Panc1 (cell line): ENCODE data around the gene BCAS3. TPM values are rescaled to one million over a fixed set of nuclear protein-coding genes. Genes with fewer than 3 reads are reported as not detected.

Experiments
- ATAC-seq: fragments of 200-7000 bp; cut with Tn5 transposase; 2 replicates; pipeline ENCODE4 v1.9.1; 2020; ENCODE audit warnings: mild to moderate bottlenecking, moderate library complexity
- BruUV-seq: library from RNA; stranded (reverse); fragments of 400-500 nt; replicated peaks from 2 replicates; lab custom pipeline; 2021; lab: Mats Ljungman, UMichigan
- CTCF ChIA-PET: fragments of 300-600 bp; sonication (Branson Sonifier 250); formaldehyde crosslinking; loops from one replicate; lab custom pipeline; 2022; ENCODE audit warnings: antibody characterized with exemption; lab: Charles Lee
- POLR2A ChIA-PET: fragments of 300-600 bp; sonication (Branson Sonifier 250); formaldehyde crosslinking; loops from one replicate; lab custom pipeline; 2022; ENCODE audit warnings: antibody characterized with exemption; lab: Charles Lee
- DNase-seq: peaks from one replicate; pipeline ENCODE4 v3.0.0-alpha.2; 2010; ENCODE audit warnings: low read depth, low spot score
- H3K27ac ChIP-seq: 2 replicates; pipeline ENCODE4 v1.5.1; 2011; ENCODE audit warnings: mild to moderate bottlenecking, low read length, inconsistent platforms
- H3K27me3 ChIP-seq: fragments of 200-500 bp; sonication (Bioruptor generic); 2 replicates; pipeline ENCODE4 v1.6.0; 2014; ENCODE audit warnings: low read length, inconsistent platforms; ENCODE audit not compliant: control insufficient read depth, insufficient read depth
- H3K36me3 ChIP-seq: fragments of 200-500 bp; sonication (Bioruptor generic); 2 replicates; pipeline ENCODE4 v1.5.1; 2014; ENCODE audit warnings: inconsistent platforms, mild to moderate bottlenecking, low read length, moderate library complexity; ENCODE audit not compliant: control insufficient read depth, insufficient read depth
- H3K4me1 ChIP-seq: 2 replicates; pipeline ENCODE4 v1.5.1; 2011; ENCODE audit warnings: inconsistent platforms, mild to moderate bottlenecking, low read length, moderate library complexity; ENCODE audit not compliant: control insufficient read depth, insufficient read depth
- H3K4me3 ChIP-seq, 2 experiments: 2 replicates each; pipeline ENCODE4 v1.5.1; 2011 to 2012; ENCODE audit warnings: low read depth in 2 of 2, low read length in 2 of 2, mild to moderate bottlenecking in 2 of 2, inconsistent platforms in 1 of 2, moderate library complexity in 1 of 2
- H3K9me3 ChIP-seq: fragments of 200-500 bp; sonication (Bioruptor generic); 2 replicates; pipeline ENCODE4 v1.5.1; 2014; ENCODE audit warnings: low read depth, mild to moderate bottlenecking, inconsistent platforms, low read length, moderate library complexity; ENCODE audit not compliant: control insufficient read depth, insufficient read depth
- POLR2AphosphoS5 ChIP-seq: IDR thresholded peaks from 2 replicates; pipeline ENCODE4 v1.6.1; 2012; ENCODE audit warnings: mild to moderate bottlenecking, low read depth, low read length, moderate library complexity
- SIN3A ChIP-seq: IDR thresholded peaks from 2 replicates; pipeline ENCODE4 v1.6.1; 2012; ENCODE audit warnings: low read depth, mild to moderate bottlenecking, low read length, moderate library complexity, borderline replicate concordance; ENCODE audit not compliant: insufficient read depth
- TCF7L2 ChIP-seq: IDR thresholded peaks from 2 replicates; pipeline ENCODE4 v1.6.1; 2011; ENCODE audit warnings: mild to moderate bottlenecking, low read depth, low read length, inconsistent platforms
- in situ Hi-C: cut with HindIII; loops from 2 replicates; pipeline ENCODE4 v1.10.0; 2016; ENCODE audit warnings: low sequenced_read_pairs, low pct_unique_long_range_greater_than_20kb
- intact Hi-C: fragments of 100-400 bp; cut with micrococcal nuclease; formaldehyde crosslinking; loops from one replicate; pipeline ENCODE4 v1.10.0; 2022; ENCODE audit not compliant: unreplicated experiment
- total RNA-seq: library from RNA; stranded (reverse); gene quantifications from one replicate; pipeline ENCODE4 v1.2.1, GENCODE V29; 2021; ENCODE audit not compliant: unreplicated experiment
- TF ChIP-seq, protein P1 (sequence below), 2 experiments: IDR thresholded peaks; 2 replicates each; pipeline ENCODE4 v1.6.1; 2011 to 2012; ENCODE audit warnings: low read depth in 2 of 2, control low read depth in 1 of 2, low read length in 1 of 2, mild to moderate bottlenecking in 1 of 2, moderate library complexity in 1 of 2; ENCODE audit not compliant: insufficient read depth in 1 of 2
- TF ChIP-seq, protein P2 (sequence below): fragments of 450-650 bp; IDR thresholded peaks from 2 replicates; pipeline ENCODE4 v1.5.1; 2017; ENCODE audit warnings: mild to moderate bottlenecking

BCAS3 gene
- total RNA-seq, 1 experiment from 2014 or later = 9.3 TPM

DNA sequence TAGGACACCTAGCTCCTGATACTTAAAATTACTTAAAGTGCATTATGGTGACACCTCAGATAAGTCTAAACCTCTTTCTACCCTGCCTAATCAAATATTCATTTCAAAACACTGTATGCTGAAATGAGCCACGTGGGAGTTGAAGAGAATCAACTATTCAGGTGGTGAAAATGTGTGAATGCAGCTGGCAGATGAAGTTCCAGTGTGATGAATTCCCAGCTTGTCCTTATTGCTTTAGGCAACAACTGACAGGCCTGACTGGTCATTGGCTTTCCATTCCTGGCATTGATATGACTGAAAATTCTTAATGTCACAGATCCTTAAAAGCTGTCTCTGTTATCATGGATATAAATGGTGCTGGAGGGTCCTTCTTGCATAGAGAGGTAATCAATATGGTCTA is 420.1 kb downstream of the BCAS3 start:
- H3K9me3 ChIP-seq = no peaks in the 10 kb centered on the region; the same call in 1 of the 2 replicates
- ChIA-PET CTCF (no interaction called here), POLR2A (no interaction called here)
- BruUV-seq = no TSS peak
- no peaks in the 10 kb centered on the region for H3K4me1 ChIP-seq
- intact Hi-C loops (no loop called here), in situ Hi-C loops (no loop called here)
- no peak overlapping the region for H3K27ac ChIP-seq
- no peaks in the 10 kb centered on the region for H3K27me3 ChIP-seq
- no peaks in the 10 kb centered on the region for H3K36me3 ChIP-seq
- DNase-seq = no peak
- TF ChIP-seq POLR2AphosphoS5 = no peak
- TF ChIP-seq, protein P1, sequence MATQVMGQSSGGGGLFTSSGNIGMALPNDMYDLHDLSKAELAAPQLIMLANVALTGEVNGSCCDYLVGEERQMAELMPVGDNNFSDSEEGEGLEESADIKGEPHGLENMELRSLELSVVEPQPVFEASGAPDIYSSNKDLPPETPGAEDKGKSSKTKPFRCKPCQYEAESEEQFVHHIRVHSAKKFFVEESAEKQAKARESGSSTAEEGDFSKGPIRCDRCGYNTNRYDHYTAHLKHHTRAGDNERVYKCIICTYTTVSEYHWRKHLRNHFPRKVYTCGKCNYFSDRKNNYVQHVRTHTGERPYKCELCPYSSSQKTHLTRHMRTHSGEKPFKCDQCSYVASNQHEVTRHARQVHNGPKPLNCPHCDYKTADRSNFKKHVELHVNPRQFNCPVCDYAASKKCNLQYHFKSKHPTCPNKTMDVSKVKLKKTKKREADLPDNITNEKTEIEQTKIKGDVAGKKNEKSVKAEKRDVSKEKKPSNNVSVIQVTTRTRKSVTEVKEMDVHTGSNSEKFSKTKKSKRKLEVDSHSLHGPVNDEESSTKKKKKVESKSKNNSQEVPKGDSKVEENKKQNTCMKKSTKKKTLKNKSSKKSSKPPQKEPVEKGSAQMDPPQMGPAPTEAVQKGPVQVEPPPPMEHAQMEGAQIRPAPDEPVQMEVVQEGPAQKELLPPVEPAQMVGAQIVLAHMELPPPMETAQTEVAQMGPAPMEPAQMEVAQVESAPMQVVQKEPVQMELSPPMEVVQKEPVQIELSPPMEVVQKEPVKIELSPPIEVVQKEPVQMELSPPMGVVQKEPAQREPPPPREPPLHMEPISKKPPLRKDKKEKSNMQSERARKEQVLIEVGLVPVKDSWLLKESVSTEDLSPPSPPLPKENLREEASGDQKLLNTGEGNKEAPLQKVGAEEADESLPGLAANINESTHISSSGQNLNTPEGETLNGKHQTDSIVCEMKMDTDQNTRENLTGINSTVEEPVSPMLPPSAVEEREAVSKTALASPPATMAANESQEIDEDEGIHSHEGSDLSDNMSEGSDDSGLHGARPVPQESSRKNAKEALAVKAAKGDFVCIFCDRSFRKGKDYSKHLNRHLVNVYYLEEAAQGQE (IDR thresholded peaks at IDR 0.05; ENCODE audit: insufficient read depth in 1 of 2, low read depth in 2 of 2, low read length in 1 of 2) = no peak
- H3K4me3 ChIP-seq = no peak overlapping the region
- ATAC-seq = no peak

DNA sequence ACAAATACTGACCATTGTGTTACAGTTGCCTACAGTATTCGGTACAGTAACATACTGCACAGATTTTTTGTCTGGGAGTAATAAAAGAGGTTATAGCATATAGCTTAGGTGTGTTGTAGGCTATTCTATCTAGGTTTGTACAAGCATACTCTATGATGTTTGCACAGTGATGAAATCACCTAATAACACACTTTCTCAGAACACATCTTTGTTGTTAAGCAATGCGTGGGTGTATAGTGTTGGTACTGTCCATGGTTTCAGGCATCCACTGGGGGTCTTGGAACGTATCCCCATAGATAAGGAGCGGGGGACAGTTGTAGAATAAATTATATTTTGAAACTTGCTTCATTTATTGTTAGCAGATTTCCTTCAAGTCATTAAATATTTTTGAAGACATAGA is 428.7 kb downstream of the BCAS3 start:
- Histone ChIP-seq H3K4me1 (peaks cover 3% of the 10 kb centered on the region; the same call in 1 of the 2 replicates), H3K27me3 (no peaks in the 10 kb centered on the region), H3K9me3 (no peaks in the 10 kb centered on the region), H3K36me3 (no peaks in the 10 kb centered on the region), H3K4me3 (no peak overlapping the region), H3K27ac (no peak overlapping the region)
- in situ Hi-C loops (no loop called here), intact Hi-C loops (no loop called here)
- TF ChIP-seq TCF7L2 (no peak), SIN3A (no peak)
- DNase-seq = no peak
- ChIA-PET POLR2A (interaction anchor here (0.7 kb wide), 1 partner anchor 15 kb away, joined by 8 read pairs; no protein-coding TSS in a partner anchor), CTCF (no interaction called here)
- BruUV-seq = no TSS peak
- ATAC-seq = no peak

DNA sequence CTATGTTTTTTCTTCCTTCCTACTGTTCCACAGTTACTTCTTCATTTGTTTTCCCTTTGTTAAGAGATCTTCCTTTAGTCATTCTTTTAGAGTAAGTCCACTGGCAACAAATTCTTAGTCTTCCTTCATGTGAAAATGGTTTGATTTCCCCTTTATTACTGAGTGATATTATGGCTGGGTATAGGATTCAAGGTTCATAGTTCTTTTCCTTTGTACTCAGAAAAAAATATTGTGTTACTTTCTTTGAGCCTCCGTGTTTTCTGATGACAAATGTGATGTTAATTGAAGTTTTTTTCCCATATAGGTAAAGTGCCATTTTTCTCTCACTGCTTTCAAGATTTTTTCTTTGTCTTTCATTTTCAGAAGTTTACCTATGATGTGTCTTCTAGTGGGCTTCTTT is 438.9 kb downstream of the BCAS3 start:
- ChIA-PET CTCF (no interaction called here), POLR2A (interaction anchor here (0.6 kb wide), 1 partner anchor 1497 kb away, joined by 6 read pairs; no protein-coding TSS in a partner anchor)
- TF ChIP-seq SIN3A (no peak), POLR2AphosphoS5 (no peak)
- no TSS peak for BruUV-seq
- intact Hi-C loops = no loop called here
- H3K9me3 ChIP-seq = peaks cover 6% of the 10 kb centered on the region; the same call in 1 of the 2 replicates
- no peak overlapping the region for H3K4me3 ChIP-seq
- no peaks in the 10 kb centered on the region for H3K27me3 ChIP-seq
- no peaks in the 10 kb centered on the region; the same call in 1 of the 2 replicates for H3K36me3 ChIP-seq
- no peak overlapping the region for H3K27ac ChIP-seq
- in situ Hi-C loops = no loop called here
- ATAC-seq (no peak), DNase-seq (no peak)
- no peaks in the 10 kb centered on the region; the same call in 1 of the 2 replicates for H3K4me1 ChIP-seq

DNA sequence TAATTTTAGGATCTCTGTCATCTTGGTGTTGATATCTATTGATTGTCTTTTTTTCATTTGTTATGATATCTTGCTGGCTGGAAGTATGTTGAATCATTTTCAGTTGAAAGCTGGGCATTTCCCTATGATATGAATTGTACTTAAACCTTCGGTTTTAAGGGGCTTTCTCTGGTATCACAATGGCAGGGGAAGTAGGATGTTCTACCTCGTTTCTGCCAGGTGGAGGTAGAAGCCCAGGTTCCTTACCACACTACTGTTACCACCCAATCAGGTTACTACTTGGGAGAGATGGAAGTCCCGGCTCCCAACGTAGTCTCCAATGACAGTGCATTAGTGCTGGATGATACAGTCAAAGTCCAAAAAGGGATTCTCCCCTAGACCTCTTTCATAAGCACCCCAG is 440.3 kb downstream of the BCAS3 start:
- BruUV-seq = no TSS peak

More for the DNA sequence above, 440.3 kb downstream of the BCAS3 start:
- Histone ChIP-seq H3K4me1 (no peaks in the 10 kb centered on the region; the same call in 1 of the 2 replicates), H3K9me3 (peaks cover 6% of the 10 kb centered on the region; the same call in 1 of the 2 replicates), H3K27ac (peak overlapping the region; percentile 51; the same call in 1 of the 2 replicates), H3K36me3 (no peaks in the 10 kb centered on the region; the same call in 1 of the 2 replicates), H3K4me3 (no peak overlapping the region), H3K27me3 (no peaks in the 10 kb centered on the region)
- TF ChIP-seq SIN3A = no peak
- TF ChIP-seq, protein P2, sequence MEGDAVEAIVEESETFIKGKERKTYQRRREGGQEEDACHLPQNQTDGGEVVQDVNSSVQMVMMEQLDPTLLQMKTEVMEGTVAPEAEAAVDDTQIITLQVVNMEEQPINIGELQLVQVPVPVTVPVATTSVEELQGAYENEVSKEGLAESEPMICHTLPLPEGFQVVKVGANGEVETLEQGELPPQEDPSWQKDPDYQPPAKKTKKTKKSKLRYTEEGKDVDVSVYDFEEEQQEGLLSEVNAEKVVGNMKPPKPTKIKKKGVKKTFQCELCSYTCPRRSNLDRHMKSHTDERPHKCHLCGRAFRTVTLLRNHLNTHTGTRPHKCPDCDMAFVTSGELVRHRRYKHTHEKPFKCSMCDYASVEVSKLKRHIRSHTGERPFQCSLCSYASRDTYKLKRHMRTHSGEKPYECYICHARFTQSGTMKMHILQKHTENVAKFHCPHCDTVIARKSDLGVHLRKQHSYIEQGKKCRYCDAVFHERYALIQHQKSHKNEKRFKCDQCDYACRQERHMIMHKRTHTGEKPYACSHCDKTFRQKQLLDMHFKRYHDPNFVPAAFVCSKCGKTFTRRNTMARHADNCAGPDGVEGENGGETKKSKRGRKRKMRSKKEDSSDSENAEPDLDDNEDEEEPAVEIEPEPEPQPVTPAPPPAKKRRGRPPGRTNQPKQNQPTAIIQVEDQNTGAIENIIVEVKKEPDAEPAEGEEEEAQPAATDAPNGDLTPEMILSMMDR = no peak
- TF ChIP-seq, protein P1 (IDR thresholded peaks at IDR 0.05; ENCODE audit: insufficient read depth in 1 of 2, low read depth in 2 of 2, low read length in 1 of 2) = no peak
- no peak for TF ChIP-seq POLR2AphosphoS5
- no peak for TF ChIP-seq TCF7L2
- CTCF ChIA-PET = no interaction called here
- intact Hi-C loops (no loop called here), in situ Hi-C loops (no loop called here)
- POLR2A ChIA-PET = no interaction called here
- no peak for DNase-seq
- no peak for ATAC-seq
